ENCODE results near the gene EFS. TPM values are rescaled to one million over a fixed set of nuclear protein-coding genes. Genes with fewer than 3 reads are reported as not detected.

Gene EFS
- total and polyA plus RNA-seq, 2 of the 8 experiments (the other 6 are each of a cell fraction or from before 2014, with no cell fraction given) = 27.8 to 28.6 TPM

GRCh38 chr14:23324455-23324846 is 40.5 kb downstream of the EFS start:
- peaks cover 9 to 35% (median 24%) of the 10 kb centered on the region in 4 experiments; a peak in 7 of 8 replicates for H3K36me3 ChIP-seq (ENCODE audit: control insufficient read depth in 2 of 4, insufficient read depth in 4 of 4, low read length in 3 of 4)
- H3K18ac ChIP-seq (ENCODE audit: extremely low read depth, low read length) = no peak overlapping the region
- H2BK12ac ChIP-seq (ENCODE audit: low read depth, low read length) = no peak overlapping the region
- H3K4me2 ChIP-seq (ENCODE audit: insufficient read depth in 1 of 2, low read depth in 2 of 2, low read length in 2 of 2) = no peak overlapping the region
- H3K9me3 ChIP-seq (ENCODE audit: insufficient read depth in 2 of 2, low read depth in 1 of 2, low read length in 1 of 2) = no peaks in the 10 kb centered on the region
- H4K91ac ChIP-seq (replicated peaks; ENCODE audit: insufficient read length, low read length) = no peak overlapping the region
- H2BK5ac ChIP-seq (ENCODE audit: low read depth, low read length) = no peak overlapping the region
- POLR2A ChIA-PET (ENCODE audit: partially characterized antibody) = interaction anchor here (0.9 to 4.7 kb wide), 3 partner anchors 17 to 42 kb away, joined by 3 to 48 read pairs (median 4); partner anchors contain the start of genes BCL2L2 and PPP1R3E
- H3K56ac ChIP-seq (replicated peaks; ENCODE audit: insufficient read length, low read depth, low read length) = no peak overlapping the region
- peaks cover 11 to 17% of the 10 kb centered on the region in 2 experiments for H3K79me2 ChIP-seq (ENCODE audit: control insufficient read depth in 1 of 2, insufficient read depth in 2 of 2, low read length in 2 of 2)
- H3K4me1 ChIP-seq (replicated peaks in 1 of 4; ENCODE audit: control insufficient read depth in 3 of 4, insufficient read depth in 4 of 4, low read length in 3 of 4) = peaks cover 0 to 6% (median 2%) of the 10 kb centered on the region in 4 experiments; a peak in 6 of 7 replicates
- no peak overlapping the region for H2AK5ac ChIP-seq (ENCODE audit: low read depth, low read length)
- DNase-seq (ENCODE audit: low read depth in 1 of 2, low spot score in 2 of 2) (no peak), FAIRE-seq (no peak)
- H3K23me2 ChIP-seq (ENCODE audit: low read depth, low read length) = peaks cover 10% of the 10 kb centered on the region
- H3K23ac ChIP-seq (ENCODE audit: insufficient read length) = no peak overlapping the region
- H3K4ac ChIP-seq (replicated peaks; ENCODE audit: insufficient read length, low read depth, low read length) = no peak overlapping the region
- no peak overlapping the region for H2BK20ac ChIP-seq (ENCODE audit: low read length)
- no peak overlapping the region for H3K14ac ChIP-seq (ENCODE audit: insufficient read length)
- H2BK120ac ChIP-seq (replicated peaks; ENCODE audit: low read depth, low read length) = no peak overlapping the region
- CTCF ChIA-PET (ENCODE audit: partially characterized antibody) = interaction anchor here (0.8 to 3.7 kb wide), 3 partner anchors 22 to 155 kb away, joined by 3 to 27 read pairs (median 3); no protein-coding TSS in a partner anchor
- no peaks in the 10 kb centered on the region for H3K27me3 ChIP-seq (replicated peaks in 1 of 4; ENCODE audit: control insufficient read depth in 3 of 4, extremely low read depth in 1 of 4, insufficient read depth in 3 of 4, low read length in 3 of 4)
- H3K79me1 ChIP-seq (ENCODE audit: low read depth, low read length) = peaks cover 10% of the 10 kb centered on the region; the same call in 1 of the 2 replicates
- 100% methylated on average over 2 of the region's 2 CpGs; no CpG with 5 or more reads in 1 of the 2 experiments for WGBS, 2 experiments (ENCODE audit: extremely low coverage in 1 of 2, insufficient coverage in 1 of 2, insufficient read length in 1 of 2, insufficient replicate concordance in 2 of 2, low coverage in 1 of 2, low lambda C conversion rate in 2 of 2, missing lambda C conversion rate in 1 of 2)
- H3K9ac ChIP-seq (replicated peaks in 1 of 4; ENCODE audit: extremely low read depth in 1 of 4, low read depth in 3 of 4, low read length in 3 of 4) = no peak overlapping the region
- H4K20me1 ChIP-seq (replicated peaks in 1 of 2; ENCODE audit: control insufficient read depth in 1 of 2, insufficient read depth in 2 of 2, low read length in 2 of 2) = no peaks in the 10 kb centered on the region
- no peak overlapping the region for H4K8ac ChIP-seq (ENCODE audit: extremely low read depth, insufficient read depth, low read length)
- H2BK15ac ChIP-seq (ENCODE audit: low read length) = no peak overlapping the region
- H3K27ac ChIP-seq (ENCODE audit: low read depth, low read length) = no peak overlapping the region
- no peak overlapping the region for H2AFZ ChIP-seq (ENCODE audit: low read length)
- H3K4me3 ChIP-seq (ENCODE audit: extremely low read depth in 1 of 4, insufficient read depth in 2 of 4, low read depth in 3 of 4, low read length in 4 of 4) = no peak overlapping the region
- no peak overlapping the region for H4K5ac ChIP-seq (ENCODE audit: insufficient read length, low read depth, low read length)
- TF ChIP-seq, protein P1, sequence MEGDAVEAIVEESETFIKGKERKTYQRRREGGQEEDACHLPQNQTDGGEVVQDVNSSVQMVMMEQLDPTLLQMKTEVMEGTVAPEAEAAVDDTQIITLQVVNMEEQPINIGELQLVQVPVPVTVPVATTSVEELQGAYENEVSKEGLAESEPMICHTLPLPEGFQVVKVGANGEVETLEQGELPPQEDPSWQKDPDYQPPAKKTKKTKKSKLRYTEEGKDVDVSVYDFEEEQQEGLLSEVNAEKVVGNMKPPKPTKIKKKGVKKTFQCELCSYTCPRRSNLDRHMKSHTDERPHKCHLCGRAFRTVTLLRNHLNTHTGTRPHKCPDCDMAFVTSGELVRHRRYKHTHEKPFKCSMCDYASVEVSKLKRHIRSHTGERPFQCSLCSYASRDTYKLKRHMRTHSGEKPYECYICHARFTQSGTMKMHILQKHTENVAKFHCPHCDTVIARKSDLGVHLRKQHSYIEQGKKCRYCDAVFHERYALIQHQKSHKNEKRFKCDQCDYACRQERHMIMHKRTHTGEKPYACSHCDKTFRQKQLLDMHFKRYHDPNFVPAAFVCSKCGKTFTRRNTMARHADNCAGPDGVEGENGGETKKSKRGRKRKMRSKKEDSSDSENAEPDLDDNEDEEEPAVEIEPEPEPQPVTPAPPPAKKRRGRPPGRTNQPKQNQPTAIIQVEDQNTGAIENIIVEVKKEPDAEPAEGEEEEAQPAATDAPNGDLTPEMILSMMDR (IDR thresholded peaks at IDR 0.05; ENCODE audit: control extremely low read depth in 1 of 3, insufficient read depth in 1 of 3, low read depth in 1 of 3, low read length in 3 of 3) = no peak
- TF ChIP-seq EZH2 (IDR thresholded peaks at IDR 0.05; ENCODE audit: low read depth, low read length, severe bottlenecking) (no peak), RNF2 (IDR thresholded peaks at IDR 0.05; ENCODE audit: borderline replicate concordance, low read depth, low read length, missing control alignments, poor library complexity, severe bottlenecking) (no peak), CEBPB (IDR thresholded peaks at IDR 0.05; ENCODE audit: low read depth, low read length) (no peak), SP4 (IDR thresholded peaks at IDR 0.05; ENCODE audit: low read length) (no peak), KDM1A (IDR thresholded peaks at IDR 0.05; ENCODE audit: borderline replicate concordance, low read length) (no peak), BRCA1 (IDR thresholded peaks at IDR 0.05; ENCODE audit: low read depth, low read length) (no peak), SIN3A (conservative IDR thresholded peaks at IDR 0.05 in 1 of 2, IDR thresholded peaks at IDR 0.05 in 1 of 2; ENCODE audit: low read depth in 1 of 2, low read length in 2 of 2) (no peak), JUN (IDR thresholded peaks at IDR 0.05; ENCODE audit: low read depth, low read length) (no peak), TAF1 (IDR thresholded peaks at IDR 0.05; ENCODE audit: low read depth, low read length) (no peak)
- TF ChIP-seq, protein P2, sequence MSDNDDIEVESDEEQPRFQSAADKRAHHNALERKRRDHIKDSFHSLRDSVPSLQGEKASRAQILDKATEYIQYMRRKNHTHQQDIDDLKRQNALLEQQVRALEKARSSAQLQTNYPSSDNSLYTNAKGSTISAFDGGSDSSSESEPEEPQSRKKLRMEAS (IDR thresholded peaks at IDR 0.05) = no peak
